Muscle layer of duodenum (tissue), 2 donors: ENCODE measurements around the gene PUSL1.

Experiments
- H3K27ac ChIP-seq: one replicate; pipeline ENCODE4 v1.7.0; 2013; ENCODE audit warnings: mild to moderate bottlenecking, low read length
- H3K27me3 ChIP-seq: one replicate; pipeline ENCODE4 v1.7.0; 2013; ENCODE audit warnings: low read depth, mild to moderate bottlenecking, control low read depth, low read length
- H3K36me3 ChIP-seq, 2 donors: one replicate each; pipeline ENCODE4 v1.7.0; 2013; ENCODE audit warnings: low read length in 2 of 2, control low read depth in 1 of 2, mild to moderate bottlenecking in 1 of 2; ENCODE audit not compliant: insufficient read depth in 2 of 2, control insufficient read depth in 1 of 2
- H3K4me1 ChIP-seq, 2 donors: one replicate each; pipeline ENCODE4 v1.7.0; 2013; ENCODE audit warnings: low read length in 2 of 2, mild to moderate bottlenecking in 2 of 2, control low read depth in 1 of 2, moderate library complexity in 1 of 2; ENCODE audit not compliant: insufficient read depth in 2 of 2, control insufficient read depth in 1 of 2
- H3K4me3 ChIP-seq, 2 donors: one replicate each; pipeline ENCODE4 v1.7.0; 2013; ENCODE audit warnings: low read length in 2 of 2, low read depth in 1 of 2, mild to moderate bottlenecking in 1 of 2
- H3K9me3 ChIP-seq, 2 donors: one replicate each; pipeline ENCODE4 v1.7.0; 2013; ENCODE audit warnings: low read length in 2 of 2, control low read depth in 1 of 2, mild to moderate bottlenecking in 1 of 2; ENCODE audit not compliant: control insufficient read depth in 1 of 2
- donor health status: healthy.

The PUSL1 gene

GRCh38 chr1:1268284-1268682, 40.1 kb upstream of the PUSL1 start:
- peaks cover 11 to 29% of the 10 kb centered on the region in 2 donors for H3K36me3 ChIP-seq
- H3K4me3 ChIP-seq = no peak overlapping the region
- no peak overlapping the region for H3K27ac ChIP-seq
- peaks cover 19 to 29% of the 10 kb centered on the region in 2 donors for H3K4me1 ChIP-seq
- no peaks in the 10 kb centered on the region for H3K27me3 ChIP-seq
- H3K9me3 ChIP-seq = no peaks in the 10 kb centered on the region

DNA sequence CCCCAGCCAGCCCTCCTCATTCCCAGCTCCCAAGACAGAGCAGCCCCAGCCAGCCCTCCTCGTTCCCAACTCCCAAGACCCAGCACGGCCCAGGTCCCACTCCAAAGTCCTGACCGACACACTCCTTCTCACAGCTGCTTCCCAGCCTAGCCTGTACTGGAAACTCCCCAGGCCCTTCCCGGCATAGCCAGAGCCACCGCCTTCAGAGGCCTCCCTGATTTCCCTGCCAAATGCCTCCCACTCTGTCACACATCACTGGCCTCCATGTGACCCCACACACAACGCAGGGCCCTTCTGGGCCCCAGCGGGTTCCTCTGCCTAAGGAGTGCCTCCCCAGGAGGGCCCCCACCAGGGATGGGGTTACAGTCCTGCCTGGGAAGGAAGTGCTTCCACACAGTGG, 37.6 kb upstream of the PUSL1 start:
- Histone ChIP-seq H3K4me1 (peaks cover 19 to 36% of the 10 kb centered on the region in 2 donors), H3K36me3 (peaks cover 7 to 11% of the 10 kb centered on the region in 2 donors), H3K27ac (no peak overlapping the region), H3K4me3 (peak overlapping the region; percentile 5 to 26), H3K9me3 (no peaks in the 10 kb centered on the region), H3K27me3 (no peaks in the 10 kb centered on the region)

DNA sequence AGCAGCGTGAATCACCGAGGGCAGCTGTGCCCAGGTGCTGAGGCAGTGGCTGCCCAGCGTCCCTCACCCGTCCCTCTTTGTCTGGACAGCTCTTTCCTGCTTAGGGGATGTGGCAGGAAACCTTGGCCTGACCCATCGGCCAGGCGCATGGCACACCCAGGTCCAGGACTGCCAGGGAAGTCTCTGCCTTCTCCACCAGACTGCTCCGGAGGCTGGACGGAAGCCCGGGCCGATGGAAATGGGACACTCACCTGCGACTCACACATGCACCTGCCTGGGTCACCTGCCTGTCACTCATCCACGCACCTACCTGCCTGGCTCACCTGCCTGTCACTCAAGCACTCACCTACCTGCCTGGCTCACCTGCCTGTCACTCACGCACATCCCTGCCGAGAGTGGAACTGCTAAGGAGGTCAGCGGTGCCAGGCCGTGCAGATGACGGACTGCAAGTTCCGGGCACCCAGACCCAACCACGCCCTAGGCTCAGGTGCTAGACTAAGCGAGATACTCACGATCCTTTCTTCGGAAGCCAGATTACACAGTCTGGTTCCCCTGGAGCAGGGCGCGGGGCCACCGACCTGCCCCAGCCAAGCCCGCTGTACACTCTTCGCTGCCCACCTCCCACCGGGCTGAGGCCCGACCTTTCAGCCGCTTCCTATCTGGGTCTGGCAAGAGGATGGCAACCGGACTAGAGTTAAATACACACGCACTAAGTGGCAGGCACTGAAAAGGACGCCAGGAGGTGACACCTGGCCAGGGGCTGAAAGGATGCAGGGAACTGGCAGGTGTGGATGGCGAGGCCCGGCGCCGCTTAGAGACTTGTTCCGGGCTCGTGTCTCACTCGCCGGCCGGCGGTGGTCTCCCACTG, 35.8 kb upstream of the PUSL1 start:
- H3K36me3 ChIP-seq = peaks cover 1 to 2% of the 10 kb centered on the region in 2 donors
- H3K4me3 ChIP-seq = peak overlapping the region; percentile 78 to 97
- peaks cover 19 to 36% of the 10 kb centered on the region in 2 donors for H3K4me1 ChIP-seq
- no peaks in the 10 kb centered on the region for H3K27me3 ChIP-seq
- no peaks in the 10 kb centered on the region for H3K9me3 ChIP-seq
- H3K27ac ChIP-seq = peak overlapping the region; percentile 69

DNA sequence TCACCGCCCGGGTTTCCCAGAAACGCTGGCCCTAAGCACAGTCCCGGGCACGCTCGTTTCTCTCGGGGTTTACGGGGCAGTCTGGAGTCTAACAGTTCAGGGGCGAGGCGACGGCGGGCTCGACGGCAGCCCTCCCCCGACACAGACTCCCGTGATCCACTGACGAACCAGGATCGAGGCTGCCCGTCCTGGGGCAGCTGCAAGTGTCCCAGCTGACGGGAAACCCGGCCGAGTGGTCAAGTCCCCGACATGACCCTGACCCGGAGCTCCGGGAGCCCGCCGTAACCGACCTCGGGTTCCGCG, 35.2 kb upstream of the PUSL1 start:
- Histone ChIP-seq H3K27ac (peak overlapping the region; percentile 69), H3K9me3 (no peaks in the 10 kb centered on the region), H3K4me1 (peaks cover 19 to 36% of the 10 kb centered on the region in 2 donors), H3K4me3 (peak overlapping the region; percentile 78 to 97), H3K27me3 (no peaks in the 10 kb centered on the region), H3K36me3 (no peaks in the 10 kb centered on the region)

GRCh38 chr1:1273512-1274298, 34.7 kb upstream of the PUSL1 start, which contains the start of gene UBE2J2:
Gene UBE2J2 (minus strand): TSS chr1:1273854. CDS start chr1:1267992, 5,862 bp downstream.
- H3K27ac ChIP-seq = peak within 1 kb of the TSS; percentile 69

GRCh38 chr1:1274299-1274930, 34.0 kb upstream of the PUSL1 start:
- peaks cover 19 to 36% of the 10 kb centered on the region in 2 donors for H3K4me1 ChIP-seq
- no peaks in the 10 kb centered on the region for H3K27me3 ChIP-seq
- H3K9me3 ChIP-seq = no peaks in the 10 kb centered on the region
- peak overlapping the region; percentile 53 to 97 for H3K4me3 ChIP-seq
- H3K27ac ChIP-seq = no peak overlapping the region
- no peaks in the 10 kb centered on the region for H3K36me3 ChIP-seq

More at GRCh38 chr1:1273512-1274298, 34.7 kb upstream of the PUSL1 start, which contains the start of gene UBE2J2:
- H3K27me3 ChIP-seq = no peaks in the 10 kb centered on the region
- H3K4me3 ChIP-seq = peak within 1 kb of the TSS; percentile 78 to 97
- H3K36me3 ChIP-seq = no peaks in the 10 kb centered on the region
- H3K9me3 ChIP-seq = no peaks in the 10 kb centered on the region
- H3K4me1 ChIP-seq = peaks cover 19 to 36% of the 10 kb centered on the region in 2 donors

DNA sequence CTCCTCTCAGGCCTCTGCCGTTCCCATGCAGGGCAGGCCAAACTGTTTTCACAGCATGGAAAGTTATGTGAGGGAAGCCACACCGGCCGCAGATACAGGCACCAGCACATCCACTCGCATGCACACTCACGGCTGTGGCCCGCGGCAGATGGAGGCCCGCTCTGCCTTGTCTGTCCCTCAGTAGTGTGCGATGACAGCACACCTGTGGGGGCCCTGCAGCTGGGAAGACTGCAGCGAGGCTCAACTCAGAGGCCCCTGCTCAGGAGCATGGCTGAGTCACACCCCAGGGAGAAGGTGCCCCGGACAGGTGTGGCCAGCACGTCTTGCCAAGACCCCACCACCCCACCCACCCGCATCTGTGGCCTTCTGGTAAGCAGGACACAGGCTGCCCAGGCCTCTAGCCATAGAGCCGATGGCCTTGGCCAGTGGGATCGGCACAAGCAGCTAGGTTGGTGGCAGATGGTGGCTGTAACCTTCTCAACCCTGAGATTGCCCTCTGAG, 33.4 kb upstream of the PUSL1 start:
- Histone ChIP-seq H3K4me1 (peaks cover 19 to 36% of the 10 kb centered on the region in 2 donors), H3K36me3 (no peaks in the 10 kb centered on the region), H3K9me3 (no peaks in the 10 kb centered on the region), H3K27ac (no peak overlapping the region), H3K4me3 (peak overlapping the region in 1 of 2 donors; percentile 97), H3K27me3 (no peaks in the 10 kb centered on the region)

GRCh38 chr1:1275836-1276235, 32.6 kb upstream of the PUSL1 start:
- H3K27me3 ChIP-seq = no peaks in the 10 kb centered on the region
- peaks cover 15 to 29% of the 10 kb centered on the region in 2 donors for H3K4me1 ChIP-seq
- H3K4me3 ChIP-seq = no peak overlapping the region
- no peak overlapping the region for H3K27ac ChIP-seq
- no peaks in the 10 kb centered on the region for H3K36me3 ChIP-seq
- no peaks in the 10 kb centered on the region for H3K9me3 ChIP-seq

DNA sequence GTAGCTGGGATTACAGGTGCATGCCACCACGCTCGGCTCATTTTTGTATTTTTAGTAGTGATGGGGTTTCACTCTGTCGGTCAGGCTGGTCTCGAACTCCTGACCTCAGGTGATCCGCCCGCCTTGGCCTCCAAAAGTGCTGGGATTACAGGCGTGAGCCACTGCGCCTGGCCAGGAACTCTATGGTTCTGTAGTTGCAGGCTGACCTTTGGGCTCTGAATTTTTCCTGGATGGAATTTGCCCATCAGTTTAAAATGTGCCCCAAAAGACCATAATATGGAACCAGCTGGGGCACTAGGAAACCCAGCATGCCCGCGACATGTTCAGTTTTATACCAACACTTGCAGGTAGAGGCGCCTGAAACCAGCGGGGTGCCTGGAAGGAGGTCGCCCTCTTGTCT, 29.8 kb upstream of the PUSL1 start:
- Histone ChIP-seq H3K27me3 (no peaks in the 10 kb centered on the region), H3K27ac (no peak overlapping the region), H3K36me3 (no peaks in the 10 kb centered on the region), H3K4me3 (no peak overlapping the region), H3K9me3 (no peaks in the 10 kb centered on the region), H3K4me1 (peaks cover 0 to 7% of the 10 kb centered on the region in 2 donors)

- H3K9me3 ChIP-seq = no peaks in the 10 kb centered on the region
- no peaks in the 10 kb centered on the region for H3K27me3 ChIP-seq
- H3K36me3 ChIP-seq = no peaks in the 10 kb centered on the region
- H3K4me3 ChIP-seq = no peak overlapping the region
- peaks cover 0 to 7% of the 10 kb centered on the region in 2 donors for H3K4me1 ChIP-seq
- H3K27ac ChIP-seq = no peak overlapping the region
Measured at GRCh38 chr1:1279028-1279427, 29.4 kb upstream of the PUSL1 start.
